Right lobe of liver (tissue), 6 donors: ENCODE data around the gene GJB1. TPM values are rescaled to one million over a fixed set of nuclear protein-coding genes. Genes with fewer than 3 reads are reported as not detected.

ENCODE experiments used
- ATAC-seq, 4 donors: fragments of 200-7000 bp; cut with Tn5 transposase; one replicate each; pipeline ENCODE4 v1.9.1; 2020; ENCODE audit warnings: mild to moderate bottlenecking in 4 of 4, moderate library complexity in 4 of 4
- DNase-seq, 3 donors: peaks; one replicate each; pipeline ENCODE4 v3.0.0-alpha.2; 2020
- H3K27ac ChIP-seq, 3 donors: fragments of 200-600 bp; one replicate each; pipeline ENCODE4 v1.8.0; 2022
- H3K27me3 ChIP-seq, 2 donors: fragments of 200-600 bp; one replicate each; pipeline ENCODE4 v1.8.0; 2022
- H3K36me3 ChIP-seq, 4 donors: fragments of 200-600 bp; sonication (generic) in 1 of 4; one replicate each; pipeline versions ENCODE4 v1.5.1 to v1.8.0; 2017 to 2022; ENCODE audit warnings: control low read depth in 1 of 4
- H3K4me1 ChIP-seq, 4 donors: fragments of 200-600 bp; sonication (generic) in 1 of 4; one replicate each; pipeline versions ENCODE4 v1.5.1 to v1.8.0; 2017 to 2022; ENCODE audit warnings: control low read depth in 1 of 4
- H3K4me3 ChIP-seq, 3 donors: fragments of 200-600 bp; one replicate each; pipeline ENCODE4 v1.8.0; 2022
- H3K9me3 ChIP-seq, 4 donors: fragments of 200-600 bp; sonication (generic) in 1 of 4; one replicate each; pipeline versions ENCODE4 v1.5.1 to v1.8.0; 2017 to 2022; ENCODE audit warnings: control low read depth in 1 of 4
- CTCF ChIP-seq, 4 donors: fragments of 200-600 bp in 3 of 4; fragments of 450-650 bp in 1 of 4; IDR thresholded peaks; one replicate each; pipeline versions ENCODE4 v1.5.1 to v1.8.0; 2016 to 2022; ENCODE audit warnings: antibody characterized with exemption in 4 of 4, mild to moderate bottlenecking in 2 of 4
- POLR2A ChIP-seq: fragments of 450-650 bp; IDR thresholded peaks from one replicate; pipeline ENCODE4 v1.6.1; 2017; ENCODE audit warnings: antibody characterized with exemption, mild to moderate bottlenecking
- WGBS: methylation state at CpG from one replicate; pipeline ENCODE4 v1.1.6; 2018; ENCODE audit warnings: low coverage, low lambda C conversion rate; ENCODE audit not compliant: insufficient coverage; ENCODE audit errors: missing lambda C conversion rate; 5-methylcytosine and 5-hydroxymethylcytosine counted together
- intact Hi-C, 2 donors: fragments of 100-400 bp; cut with DNase I; formaldehyde crosslinking; loops; one replicate each; pipeline versions ENCODE4 v1.11.2 to v1.14.1; 2022
- total RNA-seq, 6 experiments: library from RNA; depleted of rRNA in 2 of 6; stranded (reverse); fragments of >200 nt in 2 of 6; fragmentation: NEBNext Ultra II Directional in 3 of 6; extraction: Animal tissue kit (Norgen Biotek cat#: 25700) in 3 of 6; gene quantifications; one replicate each; pipeline versions ENCODE4 v1.1.0 to v1.2.4, GENCODE V29; 2016 to 2023
- donor health status: DM: no; HTN: yes; CAD: no.
- donor health status: DM: no; HTN: no; CAD: no.
- donor health status: DM: no; HTN: no; CAD: no.
- donor health status: DM: no; HTN: yes; CAD: no.
- donor health status: DM: no; HTN: yes; CAD: no.

GJB1 gene
- total RNA-seq, 6 experiments from 2014 or later, result 120 to 329 (median 205) TPM

- H3K27me3 ChIP-seq, result peaks cover 0 to 6% of the 10 kb centered on the region in 2 donors
- H3K36me3 ChIP-seq, result peaks cover 0 to 14% (median 0%) of the 10 kb centered on the region in 4 donors
- ATAC-seq, result no peak
- no peak overlapping the region for H3K27ac ChIP-seq
- H3K4me1 ChIP-seq, result peaks cover 0 to 5% (median 0%) of the 10 kb centered on the region in 4 donors
- H3K9me3 ChIP-seq, result no peaks in the 10 kb centered on the region
- no peak for DNase-seq
- intact Hi-C loops, result no loop called here
- WGBS, result 66% methylated on average over 9 of the region's 9 CpGs
- H3K4me3 ChIP-seq, result no peak overlapping the region
- TF ChIP-seq POLR2A (no peak), CTCF (IDR thresholded peaks at IDR 0.05) (no peak)
Observed at GRCh38 chrX:71250841-71251240, 27.8 kb downstream of the GJB1 start.

GRCh38 chrX:71251466-71251973 is 28.5 kb downstream of the GJB1 start:
- H3K27me3 ChIP-seq, result peaks cover 0 to 6% of the 10 kb centered on the region in 2 donors
- DNase-seq (no peak), ATAC-seq (no peak)
- peaks cover 0 to 13% (median 0%) of the 10 kb centered on the region in 4 donors for H3K36me3 ChIP-seq
- intact Hi-C loops, result no loop called here
- TF ChIP-seq CTCF (IDR thresholded peaks at IDR 0.05) (no peak), POLR2A (no peak)
- WGBS, result 36% methylated on average over 7 of the region's 8 CpGs
- H3K9me3 ChIP-seq, result no peaks in the 10 kb centered on the region
- peaks cover 0 to 5% (median 0%) of the 10 kb centered on the region in 4 donors for H3K4me1 ChIP-seq
- no peak overlapping the region for H3K4me3 ChIP-seq
- H3K27ac ChIP-seq, result no peak overlapping the region

GRCh38 chrX:71252221-71252620 is 29.2 kb downstream of the GJB1 start:
- Histone ChIP-seq H3K36me3 (peaks cover 0 to 8% (median 0%) of the 10 kb centered on the region in 4 donors), H3K27ac (no peak overlapping the region), H3K4me3 (no peak overlapping the region), H3K27me3 (peaks cover 0 to 6% of the 10 kb centered on the region in 2 donors), H3K4me1 (peaks cover 0 to 5% (median 0%) of the 10 kb centered on the region in 4 donors), H3K9me3 (no peaks in the 10 kb centered on the region)
- ATAC-seq (no peak), DNase-seq (no peak)
- WGBS, result 90% methylated on average over 2 of the region's 2 CpGs
- TF ChIP-seq CTCF (IDR thresholded peaks at IDR 0.05), result no peak
- TF ChIP-seq POLR2A, result no peak
- intact Hi-C loops, result no loop called here

GRCh38 chrX:71253253-71254091 is 30.4 kb downstream of the GJB1 start:
- Histone ChIP-seq H3K4me1 (peaks cover 0 to 5% (median 0%) of the 10 kb centered on the region in 4 donors), H3K4me3 (peak overlapping the region; percentile 59 to 71 (median 59)), H3K27me3 (peaks cover 0 to 6% of the 10 kb centered on the region in 2 donors), H3K36me3 (peaks cover 0 to 7% (median 0%) of the 10 kb centered on the region in 4 donors), H3K9me3 (no peaks in the 10 kb centered on the region), H3K27ac (peak overlapping the region; percentile 57 to 68 (median 59))
- TF ChIP-seq CTCF (IDR thresholded peaks at IDR 0.05) (peak; percentile 18 to 37 (median 22)), POLR2A (no peak)
- intact Hi-C loops, result no loop called here
- 22% methylated on average over 26 of the region's 35 CpGs for WGBS
- DNase-seq (peak in 1 of 3 donors; percentile 35), ATAC-seq (no peak)
